Effector CD4-positive, alpha-beta T cell (primary cell): ENCODE measurements around the gene DFFA.
"Not testable (repeated sequence)": the region's sequence is repeated elsewhere in the genome, so short reads cannot be mapped to it uniquely, and the experiment has no call there.

Experiments used
- DNase-seq: peaks from one replicate; pipeline ENCODE4 v3.0.0-alpha.2; 2020

Gene DFFA

DNA sequence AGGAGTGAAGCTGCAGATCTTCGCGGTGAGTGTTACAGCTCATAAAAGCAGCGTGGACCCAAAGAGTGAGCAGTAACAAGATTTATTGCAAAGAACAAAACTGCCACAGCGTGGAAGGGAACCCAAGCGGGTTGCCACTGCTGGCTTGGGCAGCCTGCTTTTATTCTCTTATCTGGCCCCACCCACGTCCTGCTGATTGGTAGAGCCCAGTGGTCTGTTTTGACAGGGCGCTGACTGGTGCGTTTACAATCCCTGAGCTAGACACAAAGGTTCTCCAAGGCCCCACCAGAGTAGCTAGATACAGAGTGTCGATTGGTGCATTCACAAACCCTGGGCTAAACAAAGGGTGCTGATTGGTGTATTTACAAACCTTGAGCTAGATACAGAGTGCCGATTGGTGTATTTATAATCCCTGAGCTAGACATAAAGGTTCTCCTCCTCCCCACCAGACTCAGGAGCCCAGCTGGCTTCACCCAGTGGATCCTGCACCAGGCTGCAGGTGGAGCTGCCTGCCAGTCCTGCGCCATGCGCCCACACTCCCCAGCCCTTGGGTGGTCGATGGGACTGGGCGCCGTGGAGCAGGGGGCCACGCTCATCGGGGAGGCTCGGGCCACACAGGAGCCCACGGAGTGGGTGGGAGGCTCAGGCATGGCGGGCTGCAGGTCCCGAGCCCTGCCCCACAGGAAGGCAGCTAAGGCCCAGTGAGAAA is 46.3 kb downstream of the DFFA start:
- DNase-seq = not testable (repeated sequence)

DNA sequence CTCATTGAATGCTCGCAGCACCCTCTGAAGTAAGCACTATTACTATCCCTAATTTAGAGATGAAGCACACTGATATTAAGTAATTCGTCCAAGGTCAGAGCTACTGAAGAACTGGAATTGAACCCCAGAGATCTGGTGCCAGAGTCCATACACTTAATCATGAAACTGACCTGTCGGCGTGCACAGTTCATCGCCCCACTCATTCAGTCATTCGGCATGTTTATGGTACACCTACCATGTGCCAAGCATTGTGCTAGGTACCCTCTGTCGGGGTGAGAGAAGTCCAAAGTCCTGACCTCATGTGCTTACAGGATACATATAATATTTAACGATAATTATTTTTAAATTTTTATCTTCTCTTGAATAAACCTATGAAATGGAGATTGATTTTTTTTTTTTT is 47.7 kb downstream of the DFFA start:
- DNase-seq = no peak

- DNase-seq = no peak
These were observed 48.3 kb downstream of the DFFA start for GRCh38 chr1:10424034-10424433.

GRCh38 chr1:10421637-10422036 is 50.7 kb downstream of the DFFA start:
- DNase-seq = no peak

DNA sequence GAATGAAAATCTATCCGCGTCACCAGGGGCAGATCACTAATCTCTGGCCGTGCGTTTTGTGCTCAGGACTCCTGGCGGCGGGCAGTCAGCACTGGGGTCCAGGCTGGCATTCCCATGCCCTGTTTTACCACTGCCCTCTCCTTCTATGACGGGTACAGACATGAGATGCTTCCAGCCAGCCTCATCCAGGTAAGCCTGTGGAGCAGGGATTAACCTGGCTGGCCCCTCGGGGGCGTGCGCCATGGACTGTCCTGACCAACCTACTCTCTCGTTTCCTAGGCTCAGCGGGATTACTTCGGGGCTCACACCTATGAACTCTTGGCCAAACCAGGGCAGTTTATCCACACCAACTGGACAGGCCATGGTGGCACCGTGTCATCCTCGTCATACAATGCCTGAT is 53.0 kb downstream of the DFFA start:
- no peak for DNase-seq

DNA sequence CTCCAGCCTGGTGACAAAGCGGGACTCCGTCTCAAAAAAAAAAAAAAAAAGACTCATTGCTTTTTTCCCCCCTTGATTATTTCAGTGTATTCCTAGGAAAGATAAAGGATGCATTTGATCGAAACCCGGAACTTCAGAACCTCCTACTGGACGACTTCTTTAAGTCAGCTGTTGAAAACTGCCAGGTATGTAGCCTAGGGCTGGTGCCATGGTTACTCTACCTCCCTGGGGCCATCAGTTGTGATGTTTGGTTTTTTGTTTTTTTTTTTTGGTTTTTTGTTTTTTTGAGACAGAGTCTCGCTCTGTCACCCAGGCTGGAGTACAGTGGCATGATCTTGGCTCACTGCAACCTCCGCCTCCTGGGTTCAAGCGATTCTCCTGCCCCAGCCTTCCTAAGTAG is 53.6 kb downstream of the DFFA start:
- not testable (repeated sequence) for DNase-seq

DNA sequence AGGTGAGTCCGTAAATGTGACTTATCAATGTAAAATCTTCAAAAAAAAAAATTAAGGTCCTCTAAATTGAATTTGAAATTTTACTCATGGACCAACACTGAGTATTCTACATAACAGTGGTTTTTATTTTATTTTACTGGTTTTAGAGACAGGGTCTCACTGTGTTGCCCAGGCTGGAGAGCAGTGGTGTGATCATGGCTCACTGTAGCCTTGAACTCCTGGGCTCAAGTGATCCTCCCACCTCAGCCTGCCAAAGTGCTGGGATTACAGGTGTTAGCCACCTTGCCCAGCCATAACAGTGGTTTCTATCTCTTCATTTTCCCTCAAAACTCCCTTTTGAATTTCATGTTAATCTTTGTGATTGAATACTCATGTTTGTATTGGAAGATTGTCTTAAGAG is 56.4 kb downstream of the DFFA start:
- DNase-seq = not testable (repeated sequence)

- DNase-seq = no peak
These were observed 57.0 kb downstream of the DFFA start for GRCh38 chr1:10415211-10415930.

- DNase-seq = no peak
These were observed 65.1 kb downstream of the DFFA start for GRCh38 chr1:10407201-10407600.
